Neural progenitor cell (in vitro differentiated cells): ENCODE results near the gene RASGRP1.

Experiments used
- CTCF ChIP-seq: fragments of 200-600 bp; sonication (generic); IDR thresholded peaks from 2 replicates; pipeline ENCODE4 v1.5.1; 2017; ENCODE audit warnings: antibody characterized with exemption, mild to moderate bottlenecking
- EZH2 ChIP-seq: fragments of 200-600 bp; sonication (generic); IDR thresholded peaks from 2 replicates; pipeline ENCODE4 v1.6.1; 2017; ENCODE audit warnings: antibody characterized with exemption, mild to moderate bottlenecking, moderate library complexity
- EZH2phosphoT487 ChIP-seq: fragments of 200-600 bp; sonication (generic); IDR thresholded peaks from 2 replicates; pipeline ENCODE4 v1.6.1; 2017; ENCODE audit warnings: antibody characterized with exemption

- TF ChIP-seq EZH2phosphoT487 (no peak), CTCF (no peak), EZH2 (no peak)
Measured at GRCh38 chr15:38486936-38487335, 77.7 kb downstream of the RASGRP1 start.
